ENCODE data around the gene FAM161A.
"Not testable (repeated sequence)": the region's sequence is repeated elsewhere in the genome, so short reads cannot be mapped to it uniquely, and the experiment has no call there.

Gene FAM161A

DNA sequence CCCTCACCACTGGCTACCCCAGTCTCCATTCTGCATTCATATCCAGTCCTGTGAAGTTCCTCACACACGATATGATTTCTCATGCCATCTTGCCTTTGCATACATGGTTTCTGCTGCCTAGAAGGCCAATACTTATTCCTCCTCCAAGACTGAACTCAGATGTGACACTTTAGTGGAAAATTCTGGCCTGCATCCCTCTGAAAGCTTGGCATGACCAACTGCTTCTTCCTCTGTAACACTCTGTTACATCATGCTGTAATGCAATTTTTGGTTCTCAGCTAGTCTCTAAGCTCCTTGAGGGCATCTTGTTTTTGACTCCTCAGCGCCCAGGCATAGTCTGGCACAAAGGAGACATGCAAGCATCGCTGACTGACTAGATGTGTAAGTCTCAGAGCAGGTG lies 12.6 kb downstream of the FAM161A start:
- no peak for DNase-seq

DNA sequence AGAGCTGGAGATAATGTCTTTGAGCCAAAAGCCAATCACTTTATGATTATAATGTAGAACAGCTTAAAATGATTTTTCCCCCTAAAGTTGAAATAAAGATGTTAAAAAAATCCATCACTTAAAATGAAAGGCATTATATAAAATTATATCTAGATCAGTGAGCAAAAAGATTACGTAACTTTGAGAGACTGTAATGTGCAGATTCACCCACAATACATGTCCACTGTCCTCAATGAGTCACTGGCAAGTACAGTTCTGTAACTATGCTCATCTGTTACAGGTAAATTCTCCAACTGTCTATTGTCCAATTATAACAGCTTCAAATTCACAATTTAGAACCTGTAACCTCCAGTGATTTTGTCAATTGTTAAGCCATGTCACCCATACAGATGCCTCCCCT lies 19.0 kb downstream of the FAM161A start:
- DNase-seq: no peak

DNA sequence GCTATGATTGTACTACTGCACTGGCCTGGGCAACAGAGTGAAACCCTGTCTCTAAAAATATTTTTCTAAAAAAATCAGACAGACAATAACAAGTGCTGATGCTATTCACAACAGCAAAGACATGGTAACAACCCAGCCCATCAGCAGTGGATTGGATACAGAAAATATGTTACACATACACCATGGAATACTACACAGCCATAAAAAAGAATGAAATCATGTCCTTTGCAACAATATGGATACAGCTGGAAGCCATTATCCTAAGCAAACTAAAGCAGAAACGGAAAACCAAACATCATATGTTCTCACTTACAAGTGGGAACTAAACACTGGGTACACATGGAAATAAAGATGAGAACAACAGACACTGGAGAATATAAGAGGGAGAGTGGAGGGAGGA lies 19.9 kb downstream of the FAM161A start:
- DNase-seq: no peak

DNA sequence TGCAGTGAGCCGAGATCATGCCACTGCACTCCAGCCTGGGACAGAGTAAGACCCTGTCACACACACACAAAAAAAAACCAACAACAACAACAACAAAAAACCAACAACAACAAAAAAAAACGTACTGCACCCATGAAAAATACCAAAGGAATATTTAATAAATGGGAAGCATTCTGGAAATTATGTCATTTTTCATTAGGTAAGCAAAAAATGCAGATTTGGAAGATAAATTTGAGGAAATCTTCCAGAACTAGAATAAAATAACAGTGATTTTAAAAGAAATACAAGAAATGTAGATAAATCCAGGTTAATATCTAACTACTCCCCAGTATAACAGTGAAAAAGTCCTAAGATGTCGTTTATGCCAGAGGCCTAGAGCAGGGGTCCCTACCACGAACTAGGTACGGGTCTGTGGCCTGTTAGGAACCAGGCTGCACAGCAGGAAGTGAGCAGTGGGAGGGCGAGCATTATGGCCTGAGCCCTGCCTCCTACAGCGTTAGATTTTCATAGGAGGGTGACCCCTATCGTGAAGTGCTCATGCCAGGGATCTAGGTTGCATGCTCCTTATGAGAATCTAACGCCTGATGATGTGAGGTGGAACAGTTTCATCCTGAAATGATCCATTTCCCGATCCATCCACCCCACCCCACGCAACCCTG lies 21.5 kb downstream of the FAM161A start:
- no peak for DNase-seq

DNA sequence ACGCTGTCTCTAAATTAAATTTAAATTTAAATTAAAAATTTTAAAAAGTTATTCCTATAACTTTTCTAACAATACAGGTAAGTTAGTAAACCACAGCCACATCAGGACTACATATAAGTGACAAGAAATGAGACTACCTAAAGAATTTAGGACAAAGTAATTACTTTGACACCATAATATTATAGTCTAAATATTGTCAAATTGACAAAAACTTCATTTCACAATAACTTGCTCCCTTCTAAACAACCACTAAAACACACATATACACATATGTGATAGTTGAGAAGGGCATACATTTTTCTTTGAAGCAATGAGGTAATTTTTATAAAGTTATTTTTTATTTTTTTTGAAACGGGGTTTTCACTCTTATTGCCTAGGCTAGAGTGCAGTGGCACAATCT lies 31.6 kb downstream of the FAM161A start:
- DNase-seq: no peak

DNA sequence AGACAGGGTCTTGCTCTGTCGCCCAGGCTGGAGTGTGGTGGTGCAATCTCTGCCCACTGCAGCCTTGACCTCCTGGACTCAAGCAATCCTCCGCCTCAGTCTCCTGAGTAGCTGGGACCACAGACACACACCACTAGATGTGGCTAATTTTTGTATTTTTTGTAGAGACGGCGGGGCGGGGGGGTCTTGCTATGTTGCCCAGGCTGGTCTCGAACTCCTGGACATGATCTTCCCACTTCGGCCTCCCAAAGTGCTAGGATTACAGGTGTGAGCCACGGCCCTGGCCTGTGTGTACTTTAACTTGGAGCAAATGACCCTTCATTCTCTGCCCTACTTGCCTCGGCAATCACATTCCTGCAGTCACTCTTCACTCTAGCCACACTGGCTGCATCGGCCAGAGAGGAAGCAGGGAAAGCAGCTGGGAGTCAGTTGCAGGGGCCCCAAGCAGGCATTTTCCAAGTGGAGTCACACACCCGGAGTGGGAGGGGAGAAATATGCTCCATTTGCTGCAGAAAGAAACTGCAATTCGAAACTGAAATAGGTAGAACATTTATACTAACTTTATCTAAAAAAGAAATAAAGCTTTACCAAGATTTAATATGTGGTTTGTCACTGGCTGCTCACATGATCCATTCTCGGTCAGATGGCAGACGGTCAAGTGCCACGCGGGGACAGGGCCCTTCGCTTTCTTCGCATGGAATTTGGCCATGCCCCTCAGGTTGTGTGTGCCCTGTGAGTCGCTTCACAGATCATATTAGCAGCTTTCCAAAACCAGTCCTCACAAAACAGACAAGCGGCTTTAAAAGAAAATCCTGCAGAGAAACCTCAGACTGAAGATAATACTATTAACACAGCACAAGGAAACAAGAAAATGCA lies 37.1 kb downstream of the FAM161A start:
- no peak for DNase-seq

DNA sequence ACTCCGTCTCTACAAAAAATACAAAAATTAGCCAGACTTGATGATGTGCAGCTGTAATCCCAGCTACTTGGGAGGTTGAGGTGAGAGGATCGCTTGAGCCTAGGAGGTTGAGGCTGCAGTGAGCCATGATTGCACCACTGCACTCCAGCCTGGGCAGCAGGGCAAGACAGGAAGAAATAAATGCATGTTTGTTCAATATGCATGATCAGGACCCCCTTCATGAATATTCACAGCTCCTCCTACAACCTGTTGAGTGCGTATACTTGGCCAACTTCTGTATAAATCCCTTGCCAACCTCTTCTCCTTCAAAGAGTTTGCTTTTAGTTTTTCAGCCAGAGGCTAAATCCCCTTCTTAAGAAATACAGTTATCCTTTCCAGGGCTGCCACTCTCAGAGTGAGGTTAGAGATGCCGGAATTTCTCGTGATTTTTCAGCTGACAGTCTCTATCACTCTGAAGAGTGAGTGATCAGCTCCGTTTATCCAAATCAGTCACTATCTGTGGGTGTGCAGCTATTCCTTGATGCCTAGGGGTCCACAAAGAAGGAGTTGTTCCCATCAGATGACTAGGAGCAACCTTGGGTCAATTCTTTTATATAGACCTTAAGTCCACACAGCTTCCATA lies 39.2 kb downstream of the FAM161A start:
- DNase-seq: no peak

DNA sequence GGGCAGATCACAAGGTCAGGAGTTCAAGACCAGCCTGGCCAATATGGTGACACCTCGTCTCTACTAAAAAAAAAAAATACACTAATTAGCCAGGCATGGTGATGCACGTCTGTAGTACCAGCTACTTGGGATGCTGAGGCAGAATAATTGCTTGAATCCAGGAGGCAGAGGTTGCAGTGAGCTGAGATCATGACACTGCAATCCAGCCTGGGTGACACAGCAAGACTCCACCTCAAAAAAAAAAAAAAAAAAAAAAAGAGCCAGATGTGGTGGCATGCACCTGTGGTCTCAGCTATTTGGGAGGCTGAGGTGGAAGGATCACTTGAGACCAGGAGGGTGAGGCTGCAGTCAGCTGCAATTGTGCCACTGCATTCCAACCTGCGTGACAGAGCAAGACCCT lies 40.5 kb downstream of the FAM161A start:
- not testable (repeated sequence) for DNase-seq

DNA sequence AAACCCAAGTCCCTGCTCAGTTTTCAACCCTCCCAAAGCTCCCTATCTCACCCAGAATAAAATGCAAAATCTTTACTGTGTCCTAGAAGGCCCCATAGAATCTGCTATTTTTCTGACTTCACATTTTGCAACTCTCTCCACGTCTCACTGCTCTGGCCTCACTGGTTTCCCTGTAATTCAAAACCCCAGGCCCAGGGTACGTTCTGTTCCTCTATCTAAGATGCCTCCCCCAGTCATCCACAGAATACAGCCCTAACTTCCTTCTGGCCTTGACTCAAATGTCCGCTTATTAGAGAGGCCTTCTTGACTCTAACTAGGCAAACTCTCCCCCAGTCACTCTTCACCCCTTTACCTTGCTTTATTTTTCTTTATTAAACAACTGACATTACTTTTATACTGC lies 42.0 kb downstream of the FAM161A start:
- DNase-seq: no peak

DNA sequence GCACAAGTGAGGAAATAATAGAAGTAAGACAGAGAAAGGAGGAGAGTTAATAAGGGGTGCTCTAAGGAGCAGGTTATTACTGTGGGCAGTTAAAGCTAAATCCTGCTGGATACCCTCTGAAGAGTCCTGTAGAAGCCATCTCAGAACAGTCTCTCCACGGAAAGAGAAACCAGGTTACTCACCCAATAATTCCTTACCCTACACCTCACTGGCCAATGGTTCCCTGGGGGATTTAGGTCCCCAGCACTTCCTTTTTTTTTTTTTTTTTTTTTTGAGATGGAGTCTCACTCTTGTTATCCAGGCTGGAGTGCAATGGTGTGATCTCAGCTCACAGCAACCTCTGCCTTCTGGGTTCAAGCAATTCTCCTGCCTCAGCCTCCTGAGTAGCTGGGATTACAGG lies 43.7 kb downstream of the FAM161A start:
- DNase-seq: not testable (repeated sequence)

DNA sequence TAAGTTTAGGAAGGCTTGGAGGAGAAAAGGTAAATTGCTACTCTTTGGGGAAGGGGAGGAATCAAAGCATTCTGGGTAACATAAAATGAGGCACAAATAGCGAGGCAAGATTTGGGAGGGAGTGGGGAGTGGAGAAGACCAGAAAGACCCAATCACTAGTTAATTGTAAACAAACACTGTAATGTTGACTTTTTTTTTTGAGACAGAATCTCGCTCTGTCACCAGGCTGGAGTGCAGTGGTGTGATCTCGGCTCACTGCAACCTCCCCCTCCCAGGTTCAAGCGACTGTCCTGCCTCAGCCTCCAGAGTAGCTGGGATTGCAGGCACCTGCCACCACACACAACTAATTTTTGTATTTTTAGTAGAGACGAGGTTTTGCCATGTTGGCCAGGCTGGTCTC lies 45.2 kb downstream of the FAM161A start:
- not testable (repeated sequence) for DNase-seq

DNA sequence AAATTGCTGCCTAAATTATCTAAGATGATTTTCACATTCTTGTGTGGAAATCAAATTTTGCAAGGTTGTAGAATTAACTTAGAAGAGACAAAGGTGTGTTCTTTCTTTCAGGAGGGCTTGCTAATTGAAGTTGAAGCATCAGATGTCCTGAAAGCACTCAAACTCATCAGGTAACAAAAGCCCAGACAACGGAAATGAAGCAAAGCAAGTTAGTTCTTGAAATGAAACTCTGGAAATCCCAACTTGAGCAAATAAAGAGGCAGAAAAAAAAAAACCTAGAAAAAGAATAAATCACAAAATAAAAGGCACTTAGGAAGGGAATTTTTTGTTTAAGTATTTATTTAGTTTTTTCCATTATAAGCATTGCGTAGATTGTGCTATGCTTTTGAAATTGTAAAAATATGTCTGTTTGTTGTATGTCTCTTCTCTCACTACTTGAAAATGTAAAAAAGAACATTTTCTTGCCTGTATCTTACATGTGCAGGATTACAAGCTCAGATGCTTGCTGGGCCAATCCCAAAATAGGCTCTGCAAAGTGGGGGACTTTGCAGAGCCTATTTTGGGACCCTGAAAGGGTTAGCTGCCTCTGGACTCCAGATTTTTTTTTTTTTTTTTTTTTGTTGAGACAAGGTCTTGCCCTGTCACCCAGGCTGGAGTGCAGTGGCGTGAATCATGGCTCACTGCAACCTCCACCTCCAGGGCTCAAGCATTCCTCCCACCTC lies 46.7 kb downstream of the FAM161A start:
- DNase-seq: no peak

DNA sequence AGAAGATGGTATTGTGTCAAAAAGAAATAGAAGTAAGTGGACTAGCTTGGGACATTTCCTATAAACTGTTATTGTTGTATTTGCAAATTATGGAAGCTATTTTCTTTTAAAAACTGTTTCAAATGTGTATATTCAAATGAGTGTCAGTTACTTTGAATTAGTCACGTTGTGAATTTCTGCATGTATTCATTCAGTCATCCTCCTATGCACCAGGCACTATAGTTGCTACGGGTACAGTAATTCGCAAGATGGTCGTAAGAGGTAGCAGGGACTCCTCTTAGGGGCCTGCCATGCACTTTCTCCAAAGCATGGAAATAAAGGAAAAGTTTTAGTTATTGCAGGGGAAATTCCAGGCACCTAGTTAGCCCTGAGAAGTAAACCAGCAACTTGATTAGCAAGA lies 51.3 kb downstream of the FAM161A start:
- DNase-seq: no peak

DNA sequence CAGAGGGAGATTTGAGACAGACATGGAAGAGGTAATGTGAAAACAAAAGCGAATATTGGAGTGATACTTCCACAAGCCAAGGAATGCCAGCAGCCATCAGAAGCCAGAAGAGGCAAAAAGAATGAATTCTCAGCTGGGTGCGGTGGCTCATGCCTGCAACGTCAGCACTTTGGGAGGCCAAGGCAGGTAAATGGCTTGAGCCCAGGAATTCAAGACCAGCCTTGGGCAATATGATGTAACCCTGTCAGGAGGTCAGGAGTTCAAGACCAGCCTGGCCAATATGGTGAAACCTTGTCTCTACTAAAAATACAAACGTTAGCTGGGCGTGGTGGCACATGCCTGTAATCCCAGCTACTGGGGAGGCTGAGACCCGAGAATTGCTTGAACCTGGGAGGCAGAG lies 54.8 kb downstream of the FAM161A start:
- DNase-seq: no peak

DNA sequence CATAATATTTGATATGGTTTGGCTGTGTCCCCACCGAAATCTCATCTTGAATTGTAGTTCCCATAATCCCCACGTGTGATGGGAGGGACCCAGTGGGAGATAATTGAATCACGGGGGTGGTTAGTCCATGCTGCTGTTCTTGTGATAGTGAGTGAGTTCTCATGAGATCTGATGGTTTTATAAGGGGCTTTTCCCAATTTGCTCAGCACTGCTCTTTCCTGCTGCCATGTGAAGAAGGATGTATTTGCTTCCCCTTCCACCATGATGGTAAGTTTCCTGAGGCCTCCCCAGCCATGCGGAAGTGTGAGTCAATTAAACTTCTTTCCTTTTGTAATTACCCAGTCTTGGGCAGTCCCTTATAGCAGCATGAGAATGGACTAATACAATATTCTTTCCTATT lies 56.4 kb downstream of the FAM161A start:
- DNase-seq: not testable (repeated sequence)

DNA sequence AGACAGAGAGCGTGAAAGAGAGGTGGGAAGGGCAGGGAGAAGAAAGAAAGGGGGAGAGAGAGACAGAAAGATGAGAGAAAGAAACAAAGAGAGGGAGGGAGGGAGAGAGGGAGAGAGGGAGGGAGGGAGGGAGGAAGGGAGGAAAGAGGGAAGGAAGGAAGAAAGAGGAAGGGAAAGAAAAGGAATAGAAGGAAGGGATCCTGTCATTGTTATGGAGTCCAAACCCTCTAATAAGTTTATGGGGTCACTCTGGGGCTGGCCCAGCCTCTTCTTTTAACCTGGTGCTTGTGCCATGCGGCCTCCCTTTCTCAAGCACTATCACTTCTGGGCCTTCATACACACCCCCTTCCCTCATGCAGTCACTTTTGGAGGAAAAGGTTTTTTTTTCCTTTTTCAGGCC lies 58.5 kb downstream of the FAM161A start:
- no peak for DNase-seq

DNA sequence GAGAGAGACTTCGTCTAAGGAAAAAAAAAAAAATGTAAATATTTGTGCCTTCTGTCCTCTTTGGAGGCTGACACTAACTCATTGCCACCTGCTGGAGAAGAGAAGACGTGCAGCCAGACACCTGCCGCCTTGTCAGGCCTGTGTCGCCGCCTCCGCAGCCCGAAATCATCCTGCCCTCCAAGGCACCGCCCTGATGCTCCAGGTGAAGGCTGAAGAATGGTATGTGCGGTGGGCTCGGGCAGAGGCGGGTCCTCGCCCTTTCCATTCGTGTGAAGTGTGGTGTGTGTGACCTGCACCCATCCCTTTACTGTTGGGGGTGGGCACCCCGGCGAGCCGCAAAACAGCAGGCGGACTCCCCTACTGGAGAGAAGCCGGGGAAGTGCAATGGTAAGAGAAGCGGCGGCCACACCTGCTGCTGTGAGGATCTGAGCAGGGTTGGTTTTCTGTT lies 60.4 kb downstream of the FAM161A start:
- no peak for DNase-seq

DNA sequence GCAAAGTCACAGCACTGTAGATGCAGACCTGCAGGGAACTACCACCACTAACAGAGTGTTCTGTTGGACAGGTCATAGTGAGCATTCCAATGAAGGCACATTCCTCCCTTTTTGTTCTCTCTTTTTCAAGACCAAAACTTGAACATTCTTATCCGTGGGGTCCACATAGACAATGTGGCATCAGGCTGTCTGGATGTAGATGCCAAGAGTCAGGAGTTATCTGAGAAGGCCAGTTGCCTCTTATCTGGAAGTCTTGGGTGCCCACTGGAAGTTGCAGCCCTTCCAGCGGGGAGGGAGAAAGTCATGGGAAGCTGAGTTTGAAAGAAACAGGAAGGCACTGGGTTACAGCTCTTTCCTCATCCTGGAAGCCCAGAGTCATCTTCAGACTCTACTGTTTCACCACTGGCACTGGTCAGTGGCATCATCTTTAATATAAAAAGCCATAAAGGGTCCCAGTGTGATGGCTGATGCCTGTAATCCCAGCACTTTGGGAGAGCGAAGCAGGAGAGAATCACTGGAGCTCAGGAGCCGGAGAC lies 61.4 kb downstream of the FAM161A start:
- DNase-seq: no peak

DNA sequence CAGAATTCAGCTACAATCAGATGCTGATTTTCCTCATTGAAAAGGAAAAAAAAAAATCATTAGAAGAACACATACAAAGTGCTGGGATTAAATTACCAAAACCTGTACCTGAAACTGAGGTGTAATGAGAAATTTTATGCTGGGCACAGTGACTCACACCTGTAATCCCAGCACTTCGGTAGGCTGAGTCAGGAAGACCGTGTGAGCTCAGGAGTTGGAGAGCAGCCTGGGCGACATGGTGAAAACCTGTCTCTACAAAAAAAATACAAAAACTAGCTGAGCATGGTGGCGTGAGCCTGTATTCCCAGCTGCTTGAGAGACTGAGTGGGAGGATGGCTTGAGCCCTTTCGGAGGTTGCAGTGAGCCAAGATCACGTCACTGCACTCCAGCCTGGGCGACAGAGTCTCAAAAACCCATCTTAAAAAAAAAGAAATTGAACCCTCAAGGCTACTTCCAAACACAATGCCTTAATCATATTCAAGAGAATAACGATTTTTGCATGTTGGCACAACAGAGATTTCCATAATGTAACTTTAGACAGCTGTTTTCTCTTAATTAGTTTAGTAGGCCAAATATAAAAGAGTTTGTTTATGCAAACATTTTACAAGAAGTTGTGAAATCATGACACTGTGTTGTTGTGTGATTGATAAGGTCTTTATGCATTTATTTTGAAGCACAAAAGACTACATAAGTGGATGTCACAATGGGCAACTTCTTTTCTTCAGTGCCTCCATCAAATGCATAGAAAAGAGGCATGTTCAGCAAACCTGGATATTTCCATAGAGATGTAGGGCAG lies 63.9 kb downstream of the FAM161A start:
- no peak for DNase-seq

DNA sequence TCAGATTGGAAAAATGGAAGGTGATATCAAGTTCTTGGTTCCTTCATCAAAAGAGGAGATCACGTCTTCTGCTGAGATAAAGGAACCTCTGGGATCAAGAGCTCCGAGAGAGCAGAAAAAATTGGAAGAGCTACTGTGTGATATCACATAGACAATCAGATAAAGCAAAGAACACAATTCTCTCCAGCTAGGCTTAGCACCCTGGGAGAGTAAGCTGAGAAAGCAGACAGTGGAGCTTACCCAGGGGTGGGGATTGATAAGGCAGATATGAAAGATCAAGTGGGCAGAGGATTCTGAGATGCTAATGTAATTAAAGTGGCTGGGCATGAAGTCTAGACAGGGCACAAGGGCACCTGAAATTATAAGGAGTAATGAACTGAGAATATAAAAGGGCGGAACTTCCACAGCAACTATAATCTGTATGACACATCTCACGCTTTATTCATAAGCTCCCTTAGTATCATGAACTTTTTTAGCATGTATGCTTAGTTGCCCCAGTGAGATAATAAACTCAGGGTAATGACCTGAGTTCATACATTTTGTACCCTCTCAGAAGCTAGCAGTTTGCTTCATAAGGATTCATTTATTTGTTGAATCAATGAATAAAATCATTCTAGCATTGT lies 65.8 kb downstream of the FAM161A start:
- DNase-seq: no peak

DNA sequence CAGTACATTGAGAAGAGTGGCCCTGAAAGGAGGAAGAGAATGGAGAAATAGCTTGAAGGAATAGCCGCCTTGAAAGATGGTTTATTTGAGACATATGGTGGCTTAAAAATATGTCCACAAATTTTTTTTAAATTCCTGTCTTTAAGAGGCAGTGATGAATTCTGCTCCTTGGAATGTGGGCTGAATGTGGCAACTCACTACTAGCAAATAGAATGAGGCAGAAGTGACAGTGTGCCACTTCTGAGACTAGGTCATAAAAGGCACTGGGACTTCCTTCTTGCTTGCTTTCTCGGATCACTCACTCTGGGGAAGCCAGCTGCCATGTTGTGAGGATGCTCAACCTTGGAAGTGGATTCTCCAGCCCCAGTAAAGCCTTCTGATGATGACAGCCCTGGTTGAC lies 67.0 kb downstream of the FAM161A start:
- DNase-seq: no peak

DNA sequence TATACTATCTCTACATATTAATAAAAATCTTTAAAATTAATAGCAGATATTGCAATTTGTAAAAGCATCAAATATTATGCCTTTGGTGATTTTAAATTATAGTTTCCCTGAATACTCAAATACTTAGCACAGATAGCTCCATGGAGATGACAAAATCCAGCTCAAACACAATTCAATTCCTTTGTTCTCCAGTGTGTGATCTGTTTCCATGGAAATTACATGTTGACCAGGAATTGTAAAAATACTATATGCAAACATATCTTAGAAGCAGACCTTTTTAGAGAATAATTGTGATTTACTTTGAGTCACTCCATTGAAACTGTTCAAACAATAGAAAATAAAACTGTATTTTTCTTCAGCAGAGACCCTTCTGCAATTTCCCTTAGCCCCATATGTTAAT lies 68.3 kb downstream of the FAM161A start:
- no peak for DNase-seq

Measured in NCI-H226 (cell line).